Parathyroid adenoma (tissue), 2 donors: ENCODE results near the gene RBBP8NL.

Experiments
- H2AFZ ChIP-seq: fragments of 300-600 bp; sonication (generic); one replicate; pipeline ENCODE4 v1.7.0; 2017; ENCODE audit warnings: antibody characterized with exemption, mild to moderate bottlenecking
- H3K27ac ChIP-seq: fragments of 300-600 bp; sonication (generic); one replicate; pipeline ENCODE4 v1.7.0; 2017
- H3K27me3 ChIP-seq: fragments of 300-600 bp; sonication (generic); one replicate; pipeline ENCODE4 v1.7.0; 2017; ENCODE audit warnings: low read length; ENCODE audit not compliant: control insufficient read depth, insufficient read depth
- H3K36me3 ChIP-seq: fragments of 300-600 bp; sonication (generic); one replicate; pipeline ENCODE4 v1.7.0; 2017; ENCODE audit warnings: low read length; ENCODE audit not compliant: control insufficient read depth, insufficient read depth
- H3K4me1 ChIP-seq: fragments of 300-600 bp; sonication (generic); one replicate; pipeline ENCODE4 v1.7.0; 2017; ENCODE audit warnings: control low read depth
- H3K4me2 ChIP-seq: fragments of 300-600 bp; sonication (generic); one replicate; pipeline ENCODE4 v1.7.0; 2017; ENCODE audit warnings: low read length
- H3K4me3 ChIP-seq: fragments of 300-600 bp; sonication (generic); one replicate; pipeline ENCODE4 v1.7.0; 2017; ENCODE audit warnings: low read depth, low read length
- H3K79me2 ChIP-seq: fragments of 300-600 bp; sonication (generic); one replicate; pipeline ENCODE4 v1.7.0; 2017; ENCODE audit warnings: control low read depth
- H3K9ac ChIP-seq: fragments of 300-600 bp; sonication (generic); one replicate; pipeline ENCODE4 v1.7.0; 2017; ENCODE audit warnings: mild to moderate bottlenecking
- H3K9me3 ChIP-seq: fragments of 300-600 bp; sonication (generic); one replicate; pipeline ENCODE4 v1.7.0; 2017; ENCODE audit warnings: low read length; ENCODE audit not compliant: control insufficient read depth
- CTCF ChIP-seq: fragments of 300-600 bp; sonication (generic); IDR thresholded peaks from one replicate; pipeline ENCODE4 v1.7.0; 2017; ENCODE audit warnings: antibody characterized with exemption, mild to moderate bottlenecking
- donor health status: primary hyperparathyroidism.

The RBBP8NL gene

GRCh38 chr20:62369815-62370114 is 57.6 kb downstream of the RBBP8NL start:
- Histone ChIP-seq H3K4me3 (no peak overlapping the region), H3K4me2 (no peak overlapping the region), H3K27ac (no peak overlapping the region), H3K9ac (no peak overlapping the region), H3K27me3 (no peaks in the 10 kb centered on the region), H3K79me2 (peaks cover 2% of the 10 kb centered on the region), H3K9me3 (no peaks in the 10 kb centered on the region), H3K36me3 (no peaks in the 10 kb centered on the region), H3K4me1 (peaks cover 44% of the 10 kb centered on the region), H2AFZ (no peak overlapping the region)
- no peak for TF ChIP-seq CTCF

GRCh38 chr20:62368976-62369814 is 58.1 kb downstream of the RBBP8NL start:
- Histone ChIP-seq H3K27ac (no peak overlapping the region), H3K4me2 (peak overlapping the region; percentile 60), H3K27me3 (no peaks in the 10 kb centered on the region), H3K9ac (no peak overlapping the region), H3K36me3 (no peaks in the 10 kb centered on the region), H2AFZ (no peak overlapping the region), H3K4me3 (peak overlapping the region; percentile 4), H3K4me1 (peaks cover 40% of the 10 kb centered on the region), H3K9me3 (no peaks in the 10 kb centered on the region), H3K79me2 (peaks cover 2% of the 10 kb centered on the region)
- peak; percentile 22 for TF ChIP-seq CTCF

GRCh38 chr20:62368392-62368975 is 58.9 kb downstream of the RBBP8NL start:
- H3K9ac ChIP-seq, result no peak overlapping the region
- no peaks in the 10 kb centered on the region for H3K36me3 ChIP-seq
- TF ChIP-seq CTCF, result no peak
- peaks cover 2% of the 10 kb centered on the region for H3K79me2 ChIP-seq
- peak overlapping the region; percentile 14 for H3K4me3 ChIP-seq
- H3K4me1 ChIP-seq, result peaks cover 36% of the 10 kb centered on the region
- no peak overlapping the region for H3K27ac ChIP-seq
- no peaks in the 10 kb centered on the region for H3K9me3 ChIP-seq
- H3K27me3 ChIP-seq, result no peaks in the 10 kb centered on the region
- no peak overlapping the region for H2AFZ ChIP-seq
- H3K4me2 ChIP-seq, result peak overlapping the region; percentile 64

GRCh38 chr20:62367633-62368391 is 59.5 kb downstream of the RBBP8NL start:
- Histone ChIP-seq H2AFZ (peak overlapping the region; percentile 94), H3K4me3 (peak overlapping the region; percentile 52), H3K4me1 (peaks cover 36% of the 10 kb centered on the region), H3K27ac (peak overlapping the region; percentile 15), H3K27me3 (no peaks in the 10 kb centered on the region), H3K4me2 (peak overlapping the region; percentile 84), H3K79me2 (peaks cover 2% of the 10 kb centered on the region), H3K9ac (no peak overlapping the region), H3K36me3 (no peaks in the 10 kb centered on the region), H3K9me3 (no peaks in the 10 kb centered on the region)
- no peak for TF ChIP-seq CTCF
